Retinal pigment epithelial cell (primary cell): Measurements from ENCODE around the gene MOV10L1.

Experiments used
- DNase-seq: peaks from one replicate; pipeline ENCODE4 v3.0.0-alpha.2; 2010; ENCODE audit warnings: low read depth
- H3K4me3 ChIP-seq: 2 replicates; pipeline ENCODE4 v1.5.1; 2011; ENCODE audit warnings: mild to moderate bottlenecking, low read length, control low read depth, moderate library complexity
- CTCF ChIP-seq: conservative IDR thresholded peaks from 2 replicates; pipeline ENCODE4 v1.5.1; 2011; ENCODE audit warnings: low read depth, low read length, control low read depth, inconsistent platforms

The MOV10L1 gene

GRCh38 chr22:50183141-50183971, 93.5 kb downstream of the MOV10L1 start:
- no peak for TF ChIP-seq CTCF
- no peak for DNase-seq

GRCh38 chr22:50184004-50184901, 94.4 kb downstream of the MOV10L1 start:
- no peak for TF ChIP-seq CTCF
- no peak for DNase-seq
- no peak overlapping the region for H3K4me3 ChIP-seq

More at GRCh38 chr22:50183141-50183971, 93.5 kb downstream of the MOV10L1 start:
- H3K4me3 ChIP-seq: no peak overlapping the region

- TF ChIP-seq CTCF: no peak
- peak overlapping the region; percentile 43 for H3K4me3 ChIP-seq
- DNase-seq: no peak
Observed at GRCh38 chr22:50184902-50185374, 95.1 kb downstream of the MOV10L1 start.

DNA sequence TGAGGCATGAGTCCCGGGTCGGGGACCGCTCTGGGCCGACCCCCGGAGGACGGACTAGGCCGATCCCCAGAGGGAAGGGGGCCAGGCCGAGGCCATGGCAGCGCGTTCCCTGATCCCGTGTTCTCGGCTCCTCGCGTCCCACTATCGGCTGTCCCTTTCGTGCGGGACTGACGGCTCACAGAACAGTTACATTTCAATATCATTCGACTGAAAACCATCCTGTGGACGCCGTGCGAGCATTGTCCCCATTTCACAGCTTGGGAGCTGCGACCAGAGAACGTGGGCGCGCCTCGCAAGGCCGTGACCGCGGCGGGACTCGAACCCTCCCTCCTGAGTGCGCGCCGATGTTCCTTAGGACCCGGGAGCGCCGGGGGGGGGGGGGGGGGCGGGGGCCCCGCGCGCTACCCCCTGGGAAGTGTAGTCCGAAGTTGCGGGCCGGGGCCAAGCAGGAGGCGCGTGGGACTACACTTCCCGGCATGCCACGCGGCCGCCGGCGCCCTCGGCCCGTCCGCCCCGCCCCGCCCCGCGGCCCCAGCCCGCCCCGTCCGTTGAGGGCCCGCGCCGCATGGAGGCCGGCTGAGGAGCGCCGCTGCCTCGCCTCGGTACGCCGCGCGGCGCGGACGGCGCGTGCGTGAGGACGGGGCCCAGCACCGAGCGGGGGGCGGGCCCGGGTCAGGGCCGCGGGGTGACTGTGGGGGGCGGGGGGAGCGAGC, 95.7 kb downstream of the MOV10L1 start, which contains the start of gene TRABD:
TSS of gene TRABD (plus strand) at position 539 of the 713 bp plus-strand sequence. CDS start 7,148 bp downstream, outside the sequence.
- peak; percentile 52 for DNase-seq
- no peak for TF ChIP-seq CTCF
- H3K4me3 ChIP-seq: peak within 1 kb of the TSS; percentile 66

GRCh38 chr22:50186181-50186714, 96.4 kb downstream of the MOV10L1 start:
- DNase-seq: no peak
- TF ChIP-seq CTCF: no peak
- peak overlapping the region; percentile 66 for H3K4me3 ChIP-seq

DNA sequence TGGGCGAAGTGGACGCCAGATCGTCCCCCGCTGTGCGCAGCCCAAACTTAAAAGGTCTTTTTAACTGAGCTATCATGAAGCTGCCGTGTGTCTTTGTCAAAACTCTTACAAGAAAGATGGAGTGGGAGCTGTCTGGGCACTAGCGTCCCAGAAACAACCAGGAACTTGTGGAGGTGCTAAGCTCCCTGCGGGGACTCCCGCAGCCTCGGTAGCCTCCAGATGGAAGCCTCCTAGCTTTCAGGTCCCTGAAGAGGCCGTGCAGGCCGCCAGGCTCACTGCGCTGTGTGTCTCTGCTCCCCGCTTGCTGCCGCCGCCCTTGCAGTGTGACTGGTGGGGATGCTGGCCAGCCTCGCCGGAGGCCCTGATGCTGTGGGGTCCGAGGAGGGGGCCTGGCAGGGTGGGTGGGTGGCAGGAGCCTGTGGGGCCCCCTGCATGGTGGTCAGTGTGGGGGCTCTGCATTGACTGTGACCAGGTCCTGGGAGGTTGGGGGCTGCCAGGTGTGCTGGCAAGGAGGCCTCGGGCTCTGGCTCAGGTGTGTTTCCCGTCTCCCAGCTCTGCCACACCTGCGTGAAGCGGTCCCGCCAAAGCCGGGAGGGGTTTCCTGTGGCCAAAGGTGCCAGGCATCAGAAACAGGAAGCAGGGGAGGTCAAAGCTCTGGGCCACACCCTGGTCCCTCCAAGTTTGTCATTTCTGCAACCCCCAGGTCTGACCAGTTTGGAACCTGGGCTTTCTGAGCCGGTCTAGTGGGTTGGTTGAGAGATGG, 97.1 kb downstream of the MOV10L1 start:
- H3K4me3 ChIP-seq: peak overlapping the region; percentile 66
- TF ChIP-seq CTCF: no peak
- no peak for DNase-seq
